OCI-LY1 (cell line): ENCODE results near the gene ALLC.

Experiments
- H2AFZ ChIP-seq: fragments of 200-600 bp; sonication (generic), shearing (Covaris generic); 2 replicates; pipeline ENCODE4 v1.6.0; 2014; ENCODE audit warnings: antibody characterized with exemption, mild to moderate bottlenecking, low read length
- H3F3A ChIP-seq: fragments of 200-600 bp; sonication (generic), shearing (Covaris generic); 2 replicates; pipeline ENCODE4 v1.6.0; 2014; ENCODE audit warnings: mild to moderate bottlenecking, antibody characterized with exemption, low read length, moderate library complexity; ENCODE audit not compliant: insufficient read depth
- H3K27ac ChIP-seq: fragments of 200-600 bp; sonication (generic); 2 replicates; pipeline ENCODE4 v1.5.1; 2014; ENCODE audit warnings: low read length, mixed run types, mild to moderate bottlenecking, low read depth; ENCODE audit not compliant: poor library complexity, severe bottlenecking
- H3K27me3 ChIP-seq: fragments of 200-600 bp; sonication (generic); 2 replicates; pipeline ENCODE4 v1.6.0; 2014; ENCODE audit warnings: antibody characterized with exemption, mild to moderate bottlenecking, low read length, moderate library complexity; ENCODE audit not compliant: insufficient read depth
- H3K36me3 ChIP-seq: fragments of 200-600 bp; sonication (generic); 2 replicates; pipeline ENCODE4 v1.6.1; 2014; ENCODE audit warnings: mild to moderate bottlenecking, antibody characterized with exemption, low read length, moderate library complexity, mixed read lengths; ENCODE audit not compliant: insufficient read depth
- H3K4me1 ChIP-seq: fragments of 200-600 bp; sonication (generic); 2 replicates; pipeline ENCODE4 v1.5.1; 2014; ENCODE audit warnings: mild to moderate bottlenecking, low read length, moderate library complexity; ENCODE audit not compliant: insufficient read depth, severe bottlenecking
- H3K4me2 ChIP-seq: fragments of 200-600 bp; sonication (generic), shearing (Covaris generic); 2 replicates; pipeline ENCODE4 v1.6.1; 2014; ENCODE audit warnings: low read length
- H3K4me3 ChIP-seq: fragments of 200-600 bp; sonication (generic); 2 replicates; pipeline ENCODE4 v1.5.1; 2014; ENCODE audit warnings: low read length, low read depth, mild to moderate bottlenecking, mixed read lengths; ENCODE audit not compliant: poor library complexity, severe bottlenecking
- H3K79me2 ChIP-seq: fragments of 200-600 bp; shearing (Covaris generic); 2 replicates; pipeline ENCODE4 v1.6.1; 2016; ENCODE audit warnings: mixed run types, low read length, mixed read lengths; ENCODE audit not compliant: insufficient read depth
- H3K9ac ChIP-seq: fragments of 200-600 bp; sonication (generic), shearing (Covaris generic); 2 replicates; pipeline ENCODE4 v1.6.1; 2014; ENCODE audit warnings: mild to moderate bottlenecking, low read length, mixed read lengths
- H3K9me2 ChIP-seq: fragments of 200-600 bp; sonication (generic), shearing (Covaris generic); 2 replicates; pipeline ENCODE4 v1.6.1; 2014; ENCODE audit warnings: low read depth, mild to moderate bottlenecking, low read length, mixed read lengths
- H3K9me3 ChIP-seq: fragments of 200-600 bp; shearing (Covaris generic); 2 replicates; pipeline ENCODE4 v1.6.1; 2014; ENCODE audit warnings: low read length, mixed read lengths
- H4K20me1 ChIP-seq: fragments of 200-600 bp; sonication (generic), shearing (Covaris generic); 2 replicates; pipeline ENCODE4 v1.6.0; 2016; ENCODE audit warnings: mild to moderate bottlenecking, low read length; ENCODE audit not compliant: insufficient read depth
- EZH2 ChIP-seq: fragments of 200-600 bp; sonication (generic), shearing (Covaris generic); IDR thresholded peaks from 2 replicates; pipeline ENCODE4 v1.8.0; 2017; ENCODE audit warnings: borderline replicate concordance, mixed run types, mild to moderate bottlenecking, antibody characterized with exemption, low read length, moderate library complexity, mixed read lengths
- TF ChIP-seq, protein P1 (sequence below): fragments of 200-600 bp; sonication (generic), shearing (Covaris generic); IDR thresholded peaks from 2 replicates; pipeline ENCODE4 v1.5.1; 2017; ENCODE audit warnings: mild to moderate bottlenecking, antibody characterized with exemption, low read length, moderate library complexity, mixed read lengths

The ALLC gene

DNA sequence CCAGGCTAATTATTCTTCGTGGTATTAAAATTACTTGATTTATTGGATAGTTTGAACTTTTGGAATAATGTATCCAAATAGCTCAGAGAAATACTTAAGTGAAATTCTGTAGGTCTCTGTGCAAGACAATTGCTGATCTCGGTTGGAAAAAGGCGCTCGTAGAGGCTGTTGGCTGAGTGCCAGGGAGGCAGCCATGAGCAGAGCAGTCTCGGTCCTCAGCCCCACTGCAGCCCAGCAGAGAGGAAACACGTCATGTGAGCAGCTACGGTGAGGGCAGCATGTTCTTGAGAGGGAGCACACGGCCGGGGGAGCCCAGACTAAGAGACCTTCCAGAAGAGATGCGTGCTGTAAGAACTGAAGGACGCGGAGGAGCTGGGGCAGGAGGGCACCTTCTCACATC lies 87.9 kb downstream of the ALLC start:
- no peaks in the 10 kb centered on the region for H3K36me3 ChIP-seq
- H3K4me1 ChIP-seq = no peaks in the 10 kb centered on the region
- H3K27ac ChIP-seq = no peak overlapping the region
- H3F3A ChIP-seq = no peaks in the 10 kb centered on the region
- no peak overlapping the region for H3K4me3 ChIP-seq
- H3K9me3 ChIP-seq = 0 out of 2 replicates have a peak, but pooled peaks cover 3% of the 10 kb centered on the region
- no peaks in the 10 kb centered on the region for H3K9me2 ChIP-seq
- TF ChIP-seq, protein P1, sequence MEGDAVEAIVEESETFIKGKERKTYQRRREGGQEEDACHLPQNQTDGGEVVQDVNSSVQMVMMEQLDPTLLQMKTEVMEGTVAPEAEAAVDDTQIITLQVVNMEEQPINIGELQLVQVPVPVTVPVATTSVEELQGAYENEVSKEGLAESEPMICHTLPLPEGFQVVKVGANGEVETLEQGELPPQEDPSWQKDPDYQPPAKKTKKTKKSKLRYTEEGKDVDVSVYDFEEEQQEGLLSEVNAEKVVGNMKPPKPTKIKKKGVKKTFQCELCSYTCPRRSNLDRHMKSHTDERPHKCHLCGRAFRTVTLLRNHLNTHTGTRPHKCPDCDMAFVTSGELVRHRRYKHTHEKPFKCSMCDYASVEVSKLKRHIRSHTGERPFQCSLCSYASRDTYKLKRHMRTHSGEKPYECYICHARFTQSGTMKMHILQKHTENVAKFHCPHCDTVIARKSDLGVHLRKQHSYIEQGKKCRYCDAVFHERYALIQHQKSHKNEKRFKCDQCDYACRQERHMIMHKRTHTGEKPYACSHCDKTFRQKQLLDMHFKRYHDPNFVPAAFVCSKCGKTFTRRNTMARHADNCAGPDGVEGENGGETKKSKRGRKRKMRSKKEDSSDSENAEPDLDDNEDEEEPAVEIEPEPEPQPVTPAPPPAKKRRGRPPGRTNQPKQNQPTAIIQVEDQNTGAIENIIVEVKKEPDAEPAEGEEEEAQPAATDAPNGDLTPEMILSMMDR = no peak
- TF ChIP-seq EZH2 = no peak
- no peak overlapping the region for H2AFZ ChIP-seq
- H4K20me1 ChIP-seq = no peaks in the 10 kb centered on the region
- no peaks in the 10 kb centered on the region for H3K79me2 ChIP-seq
- H3K27me3 ChIP-seq = peaks cover 4% of the 10 kb centered on the region; the same call in 1 of the 2 replicates
- H3K9ac ChIP-seq = no peak overlapping the region
- H3K4me2 ChIP-seq = no peak overlapping the region

DNA sequence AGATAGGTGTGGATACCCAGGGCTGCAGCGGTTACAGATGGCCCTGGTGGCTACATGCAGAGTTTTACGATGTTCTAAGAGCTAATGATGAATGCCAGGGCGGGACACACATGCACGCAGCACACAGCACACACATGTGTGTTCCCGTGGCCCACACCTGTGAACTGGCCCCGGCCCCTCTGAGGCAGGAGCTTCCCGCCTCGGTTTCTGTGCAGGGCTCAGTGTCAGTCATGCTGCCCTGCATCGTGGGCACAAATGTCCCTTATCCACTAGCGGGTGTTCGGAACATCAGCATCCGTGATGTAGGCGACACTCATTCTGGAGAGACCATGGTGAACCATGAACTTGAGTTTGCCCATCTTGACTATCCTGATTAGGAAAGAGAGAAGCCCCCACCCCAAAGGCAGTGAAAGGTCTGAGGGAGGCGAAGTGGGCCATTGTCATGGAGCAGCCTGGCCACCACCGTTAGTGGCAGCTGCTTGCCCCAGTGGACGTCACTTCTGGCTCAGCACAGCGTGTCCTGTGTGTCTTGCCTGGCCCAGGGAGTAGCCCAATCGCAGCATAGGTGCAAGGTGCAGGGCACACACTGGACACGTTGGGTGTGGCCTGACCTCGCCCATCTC lies 89.1 kb downstream of the ALLC start:
- H3K9ac ChIP-seq = no peak overlapping the region
- peaks cover 8% of the 10 kb centered on the region; the same call in 1 of the 2 replicates for H3K27me3 ChIP-seq
- no peaks in the 10 kb centered on the region for H3K36me3 ChIP-seq

DNA sequence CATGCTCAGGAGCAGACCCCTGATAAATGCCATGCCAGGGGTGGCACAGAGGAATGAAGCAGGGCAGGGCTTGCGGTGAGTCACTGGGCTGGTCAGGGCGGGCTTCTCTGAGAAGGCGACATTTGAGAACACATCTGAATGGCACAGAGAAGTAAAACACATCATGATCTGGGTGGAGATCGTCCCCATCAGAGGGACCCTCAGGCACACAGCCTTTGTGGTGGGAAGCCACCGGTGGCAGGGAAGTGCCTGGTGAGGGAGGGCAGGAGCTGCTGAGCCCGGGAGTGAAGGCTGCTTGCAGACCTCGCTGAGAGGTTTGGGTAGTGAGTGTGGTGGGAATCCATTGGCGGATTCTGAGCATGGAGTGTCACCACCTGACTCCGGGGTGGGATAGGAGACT lies 89.8 kb downstream of the ALLC start:
- TF ChIP-seq, protein P1 = no peak
- no peak for TF ChIP-seq EZH2
- Histone ChIP-seq H3K36me3 (no peaks in the 10 kb centered on the region), H3K4me2 (no peak overlapping the region)

More for the DNA sequence above, 89.1 kb downstream of the ALLC start:
- Histone ChIP-seq H3K27ac (no peak overlapping the region), H3K79me2 (no peaks in the 10 kb centered on the region), H2AFZ (no peak overlapping the region), H3K9me2 (no peaks in the 10 kb centered on the region), H3K9me3 (0 out of 2 replicates have a peak, but pooled peaks cover 3% of the 10 kb centered on the region), H3K4me2 (no peak overlapping the region), H3K4me1 (no peaks in the 10 kb centered on the region), H3K4me3 (no peak overlapping the region), H3F3A (no peaks in the 10 kb centered on the region), H4K20me1 (no peaks in the 10 kb centered on the region)
- TF ChIP-seq EZH2 = no peak
- TF ChIP-seq, protein P1 = no peak

More for the DNA sequence above, 89.8 kb downstream of the ALLC start:
- no peak overlapping the region for H3K27ac ChIP-seq
- H3K4me3 ChIP-seq = no peak overlapping the region
- H3K4me1 ChIP-seq = no peaks in the 10 kb centered on the region
- no peaks in the 10 kb centered on the region for H3F3A ChIP-seq
- H3K9me3 ChIP-seq = 0 out of 2 replicates have a peak, but pooled peaks cover 3% of the 10 kb centered on the region
- no peaks in the 10 kb centered on the region for H4K20me1 ChIP-seq
- peaks cover 8% of the 10 kb centered on the region; the same call in 1 of the 2 replicates for H3K27me3 ChIP-seq
- H3K9me2 ChIP-seq = no peaks in the 10 kb centered on the region
- H3K9ac ChIP-seq = no peak overlapping the region
- no peak overlapping the region for H2AFZ ChIP-seq
- no peaks in the 10 kb centered on the region for H3K79me2 ChIP-seq
